ENCODE measurements around the gene UGT1A8. TPM values are rescaled to one million over a fixed set of nuclear protein-coding genes. Genes with fewer than 3 reads are reported as not detected.
"Not testable (repeated sequence)": the region's sequence is repeated elsewhere in the genome, so short reads cannot be mapped to it uniquely, and the experiment has no call there.

The UGT1A8 gene
- total RNA-seq, 1 donor from 2014 or later, result not detected

DNA sequence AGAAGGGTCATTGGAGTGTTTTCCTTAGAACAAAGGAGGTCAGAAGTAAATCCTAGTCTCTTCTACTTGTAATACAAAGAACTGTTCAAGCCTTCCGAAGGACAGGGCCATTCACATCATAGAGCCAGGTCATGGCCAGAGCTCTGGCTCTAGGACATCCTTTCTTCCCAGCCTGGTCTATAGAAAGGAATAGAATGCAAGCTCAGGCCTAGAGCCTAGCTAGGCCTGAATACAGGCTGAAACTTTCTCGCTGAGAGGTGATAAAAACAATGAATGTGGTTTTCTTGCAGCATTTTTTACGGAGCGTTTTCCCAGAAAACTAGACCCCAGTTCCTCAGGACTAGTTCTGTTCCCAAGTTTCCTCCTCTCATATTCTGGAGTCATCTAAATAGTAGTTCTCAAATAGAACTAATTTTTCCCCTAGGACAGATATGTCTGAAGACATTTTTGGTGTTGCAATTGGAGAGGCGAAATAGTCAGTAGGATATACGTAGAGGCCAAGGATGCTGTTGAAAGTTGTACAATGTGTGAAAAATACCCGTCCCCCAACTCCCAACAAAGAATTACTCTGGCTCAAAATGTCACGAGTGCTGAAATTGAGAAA, 82.1 kb downstream of the UGT1A8 start:
- TF ChIP-seq, protein P1, sequence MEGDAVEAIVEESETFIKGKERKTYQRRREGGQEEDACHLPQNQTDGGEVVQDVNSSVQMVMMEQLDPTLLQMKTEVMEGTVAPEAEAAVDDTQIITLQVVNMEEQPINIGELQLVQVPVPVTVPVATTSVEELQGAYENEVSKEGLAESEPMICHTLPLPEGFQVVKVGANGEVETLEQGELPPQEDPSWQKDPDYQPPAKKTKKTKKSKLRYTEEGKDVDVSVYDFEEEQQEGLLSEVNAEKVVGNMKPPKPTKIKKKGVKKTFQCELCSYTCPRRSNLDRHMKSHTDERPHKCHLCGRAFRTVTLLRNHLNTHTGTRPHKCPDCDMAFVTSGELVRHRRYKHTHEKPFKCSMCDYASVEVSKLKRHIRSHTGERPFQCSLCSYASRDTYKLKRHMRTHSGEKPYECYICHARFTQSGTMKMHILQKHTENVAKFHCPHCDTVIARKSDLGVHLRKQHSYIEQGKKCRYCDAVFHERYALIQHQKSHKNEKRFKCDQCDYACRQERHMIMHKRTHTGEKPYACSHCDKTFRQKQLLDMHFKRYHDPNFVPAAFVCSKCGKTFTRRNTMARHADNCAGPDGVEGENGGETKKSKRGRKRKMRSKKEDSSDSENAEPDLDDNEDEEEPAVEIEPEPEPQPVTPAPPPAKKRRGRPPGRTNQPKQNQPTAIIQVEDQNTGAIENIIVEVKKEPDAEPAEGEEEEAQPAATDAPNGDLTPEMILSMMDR (IDR thresholded peaks at IDR 0.05), result no peak
- peaks cover 0 to 3% of the 10 kb centered on the region in 2 donors for H3K4me1 ChIP-seq
- H3K27me3 ChIP-seq, result no peaks in the 10 kb centered on the region
- no peaks in the 10 kb centered on the region for H3K36me3 ChIP-seq
- H3K9me3 ChIP-seq, result no peaks in the 10 kb centered on the region
- intact Hi-C loops (cut with DNase I), result no loop called here
- no peak for DNase-seq (ENCODE audit: low spot score in 2 of 2)
- H3K27ac ChIP-seq, result no peak overlapping the region
- no peak overlapping the region for H3K4me3 ChIP-seq

DNA sequence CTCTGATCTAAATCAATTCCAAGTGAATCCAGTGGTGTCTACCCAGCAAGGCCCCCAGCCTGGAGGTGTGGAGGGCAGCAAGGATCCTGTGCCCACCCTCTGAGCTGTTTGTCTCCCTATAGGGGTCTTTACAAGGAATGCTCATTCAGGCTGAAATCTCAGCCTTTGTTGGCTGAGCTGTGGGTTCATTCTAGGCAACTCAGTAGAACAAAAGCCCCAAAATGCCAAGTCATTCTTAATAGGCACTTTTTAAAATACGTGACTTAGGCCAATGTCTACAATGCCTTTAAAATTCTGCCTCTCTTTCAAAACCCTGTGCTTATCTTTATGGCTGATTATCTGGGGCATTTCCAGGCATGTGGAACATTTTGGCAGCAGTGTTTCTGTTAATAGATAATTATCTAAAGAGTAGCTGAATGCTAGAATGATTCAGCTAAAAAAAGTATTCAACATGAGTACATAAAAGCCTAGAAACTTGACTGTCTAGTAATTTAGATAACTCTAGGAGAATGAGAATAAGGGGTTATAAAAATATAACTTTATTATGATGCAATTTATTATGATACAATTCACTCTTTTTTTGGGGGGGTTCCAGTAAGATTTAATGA, 82.7 kb downstream of the UGT1A8 start:
- DNase-seq (ENCODE audit: low spot score in 2 of 2), result no peak
- no peak overlapping the region for H3K4me3 ChIP-seq
- TF ChIP-seq, protein P1 (IDR thresholded peaks at IDR 0.05), result no peak
- no peaks in the 10 kb centered on the region for H3K36me3 ChIP-seq
- H3K4me1 ChIP-seq, result peaks cover 0 to 3% of the 10 kb centered on the region in 2 donors
- no peak overlapping the region for H3K27ac ChIP-seq
- no peaks in the 10 kb centered on the region for H3K27me3 ChIP-seq
- no peaks in the 10 kb centered on the region for H3K9me3 ChIP-seq
- intact Hi-C loops (cut with DNase I), result no loop called here

DNA sequence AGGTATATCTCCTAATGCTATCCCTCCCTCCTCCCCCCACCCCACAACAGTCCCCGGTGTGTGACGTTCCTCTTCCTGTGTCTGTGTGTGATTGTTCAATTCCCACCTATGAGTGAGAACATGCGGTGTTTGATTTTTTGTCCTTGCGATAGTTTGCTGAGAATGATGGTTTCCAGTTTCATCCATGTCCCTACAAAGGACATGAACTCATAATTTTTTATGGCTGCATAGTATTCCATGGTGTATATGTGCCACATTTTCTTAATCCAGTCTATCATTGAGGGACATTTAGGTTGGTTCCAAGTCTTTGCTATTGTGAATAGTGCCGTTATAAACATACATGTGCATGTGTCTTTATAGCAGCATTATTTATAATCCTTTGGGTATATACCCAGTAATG, 83.4 kb downstream of the UGT1A8 start:
- H3K9me3 ChIP-seq; intact Hi-C loops (cut with DNase I); H3K27ac ChIP-seq; H3K4me1 ChIP-seq; H3K36me3 ChIP-seq; DNase-seq (ENCODE audit: low spot score in 2 of 2); H3K27me3 ChIP-seq; H3K4me3 ChIP-seq: not testable (repeated sequence)

- TF ChIP-seq, protein P1 (IDR thresholded peaks at IDR 0.05), result no peak
Observed at GRCh38 chr2:233702238-233702637, 84.8 kb downstream of the UGT1A8 start.

GRCh38 chr2:233705911-233706506, 88.6 kb downstream of the UGT1A8 start:
- Histone ChIP-seq H3K36me3 (no peaks in the 10 kb centered on the region), H3K4me3 (no peak overlapping the region), H3K27ac (no peak overlapping the region), H3K9me3 (no peaks in the 10 kb centered on the region), H3K4me1 (no peaks in the 10 kb centered on the region), H3K27me3 (no peaks in the 10 kb centered on the region)
- no peak for DNase-seq (ENCODE audit: low spot score in 2 of 2)
- TF ChIP-seq, protein P1 (IDR thresholded peaks at IDR 0.05), result no peak
- intact Hi-C loops (cut with DNase I), result no loop called here

More at GRCh38 chr2:233702238-233702637, 84.8 kb downstream of the UGT1A8 start:
- intact Hi-C loops (cut with DNase I), result no loop called here
- Histone ChIP-seq H3K4me3 (no peak overlapping the region), H3K27ac (no peak overlapping the region), H3K27me3 (no peaks in the 10 kb centered on the region), H3K4me1 (peaks cover 0 to 3% of the 10 kb centered on the region in 2 donors), H3K36me3 (no peaks in the 10 kb centered on the region), H3K9me3 (no peaks in the 10 kb centered on the region)
- no peak for DNase-seq (ENCODE audit: low spot score in 2 of 2)

GRCh38 chr2:233706720-233707119, 89.3 kb downstream of the UGT1A8 start:
- H3K4me1 ChIP-seq, result no peaks in the 10 kb centered on the region
- no peak overlapping the region for H3K27ac ChIP-seq
- no peaks in the 10 kb centered on the region for H3K36me3 ChIP-seq
- TF ChIP-seq, protein P1 (IDR thresholded peaks at IDR 0.05), result no peak
- no peaks in the 10 kb centered on the region for H3K9me3 ChIP-seq
- DNase-seq (ENCODE audit: low spot score in 2 of 2), result no peak
- H3K27me3 ChIP-seq, result no peaks in the 10 kb centered on the region
- intact Hi-C loops (cut with DNase I), result no loop called here
- H3K4me3 ChIP-seq, result no peak overlapping the region
